ENCODE measurements around the gene COL4A2. TPM values are rescaled to one million over a fixed set of nuclear protein-coding genes. Genes with fewer than 3 reads are reported as not detected.

Gene COL4A2
- total RNA-seq, 4 donors from 2014 or later, result 97.6 to 193 (median 131) TPM

DNA sequence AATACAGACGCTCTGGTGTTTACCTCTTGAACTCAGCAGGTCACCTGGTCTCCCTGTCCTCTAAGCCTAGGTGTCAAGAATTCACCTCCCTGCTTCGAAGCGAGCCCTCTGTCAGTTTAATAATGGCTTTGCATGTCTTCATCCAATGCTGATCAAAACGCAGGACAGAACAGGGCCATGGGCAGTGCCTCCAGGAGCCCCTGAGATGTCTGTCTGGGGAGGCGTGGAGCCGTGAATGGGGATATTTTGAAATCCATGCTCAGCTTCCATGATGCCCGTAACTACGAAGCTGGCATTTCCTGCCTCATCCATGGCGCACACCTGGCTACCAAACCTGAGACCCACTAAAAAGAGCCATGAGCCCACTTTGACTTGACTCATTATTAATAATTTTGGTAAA lies 140.7 kb downstream of the COL4A2 start:
- intact Hi-C loops (cut with DNase I), result loop anchor here (10.0 kb wide), 1 partner anchor 223 kb away; no protein-coding TSS in a partner anchor

DNA sequence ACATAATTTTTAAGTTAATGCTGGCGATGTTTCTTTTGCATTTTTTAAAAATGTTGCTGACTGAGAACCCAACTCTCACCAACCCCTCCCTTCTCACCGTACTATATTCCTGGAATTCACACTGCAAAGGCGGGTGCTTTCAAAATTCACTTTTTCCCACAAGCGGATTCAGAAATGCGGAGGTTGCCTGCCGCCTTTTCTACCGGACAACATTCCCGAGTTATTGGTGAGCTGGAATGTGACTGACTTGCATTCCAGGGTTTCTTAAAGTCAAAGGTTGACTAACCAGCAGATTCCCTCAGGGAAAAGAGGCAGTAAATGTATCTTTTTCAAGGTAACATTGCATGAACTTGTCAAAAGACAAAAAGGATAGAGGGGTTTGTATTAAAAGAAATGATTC lies 141.1 kb downstream of the COL4A2 start:
- H3K36me3 ChIP-seq, result peaks cover 24 to 25% of the 10 kb centered on the region in 2 donors
- no peak for TF ChIP-seq POLR2A (IDR thresholded peaks at IDR 0.05)
- TF ChIP-seq, protein P1, sequence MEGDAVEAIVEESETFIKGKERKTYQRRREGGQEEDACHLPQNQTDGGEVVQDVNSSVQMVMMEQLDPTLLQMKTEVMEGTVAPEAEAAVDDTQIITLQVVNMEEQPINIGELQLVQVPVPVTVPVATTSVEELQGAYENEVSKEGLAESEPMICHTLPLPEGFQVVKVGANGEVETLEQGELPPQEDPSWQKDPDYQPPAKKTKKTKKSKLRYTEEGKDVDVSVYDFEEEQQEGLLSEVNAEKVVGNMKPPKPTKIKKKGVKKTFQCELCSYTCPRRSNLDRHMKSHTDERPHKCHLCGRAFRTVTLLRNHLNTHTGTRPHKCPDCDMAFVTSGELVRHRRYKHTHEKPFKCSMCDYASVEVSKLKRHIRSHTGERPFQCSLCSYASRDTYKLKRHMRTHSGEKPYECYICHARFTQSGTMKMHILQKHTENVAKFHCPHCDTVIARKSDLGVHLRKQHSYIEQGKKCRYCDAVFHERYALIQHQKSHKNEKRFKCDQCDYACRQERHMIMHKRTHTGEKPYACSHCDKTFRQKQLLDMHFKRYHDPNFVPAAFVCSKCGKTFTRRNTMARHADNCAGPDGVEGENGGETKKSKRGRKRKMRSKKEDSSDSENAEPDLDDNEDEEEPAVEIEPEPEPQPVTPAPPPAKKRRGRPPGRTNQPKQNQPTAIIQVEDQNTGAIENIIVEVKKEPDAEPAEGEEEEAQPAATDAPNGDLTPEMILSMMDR (IDR thresholded peaks at IDR 0.05), result no peak
- no peak for DNase-seq
- H3K4me1 ChIP-seq, result peaks cover 3 to 4% of the 10 kb centered on the region in 2 donors
- intact Hi-C loops (cut with DNase I), result loop anchor here (10.0 kb wide), 1 partner anchor 223 kb away; no protein-coding TSS in a partner anchor
- WGBS, 2 donors, result 86 to 89% methylated on average over 8 of the region's 8 CpGs
- H3K4me3 ChIP-seq (replicated peaks in 1 of 3), result no peak overlapping the region
- no peaks in the 10 kb centered on the region for H3K27me3 ChIP-seq
- H3K27ac ChIP-seq, result no peak overlapping the region
- no peaks in the 10 kb centered on the region for H3K9me3 ChIP-seq

More for the DNA sequence above, 140.7 kb downstream of the COL4A2 start:
- Histone ChIP-seq H3K27ac (no peak overlapping the region), H3K27me3 (no peaks in the 10 kb centered on the region), H3K9me3 (no peaks in the 10 kb centered on the region), H3K4me1 (peaks cover 3 to 4% of the 10 kb centered on the region in 2 donors), H3K36me3 (peaks cover 24 to 25% of the 10 kb centered on the region in 2 donors), H3K4me3 (replicated peaks in 1 of 3) (no peak overlapping the region)
- WGBS, 2 donors, result 84 to 87% methylated on average over 9 of the region's 9 CpGs
- TF ChIP-seq POLR2A (IDR thresholded peaks at IDR 0.05), result no peak
- TF ChIP-seq, protein P1 (IDR thresholded peaks at IDR 0.05), result no peak
- no peak for DNase-seq

DNA sequence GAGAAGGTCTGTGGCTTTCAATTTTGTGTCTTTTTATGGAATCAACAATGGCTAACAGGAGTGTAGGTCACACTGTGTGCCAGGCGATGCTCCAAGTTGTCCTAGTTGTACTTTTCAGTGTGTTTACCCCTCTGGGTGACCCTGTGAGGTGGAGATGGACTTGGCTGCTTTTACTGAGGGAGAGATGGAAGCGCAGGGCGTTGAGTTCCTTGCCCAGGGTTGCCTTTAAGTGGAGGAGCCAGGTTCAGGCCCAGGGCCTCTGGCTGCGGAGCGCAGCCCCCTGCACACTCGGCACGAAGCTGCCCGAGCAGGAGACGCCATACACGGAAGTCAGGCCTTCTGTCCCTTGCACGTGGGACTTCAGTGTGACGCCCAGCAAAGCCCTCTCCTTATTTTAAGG lies 141.6 kb downstream of the COL4A2 start:
- Histone ChIP-seq H3K27me3 (no peaks in the 10 kb centered on the region), H3K9me3 (no peaks in the 10 kb centered on the region), H3K4me1 (peaks cover 3 to 4% of the 10 kb centered on the region in 2 donors), H3K36me3 (peaks cover 24 to 25% of the 10 kb centered on the region in 2 donors), H3K27ac (no peak overlapping the region), H3K4me3 (replicated peaks in 1 of 3) (no peak overlapping the region)
- WGBS, 2 donors, result 93% methylated on average over 12 of the region's 12 CpGs
- intact Hi-C loops (cut with DNase I), result loop anchor here (10.0 kb wide), 1 partner anchor 224 kb away; no protein-coding TSS in a partner anchor
- no peak for DNase-seq
- TF ChIP-seq, protein P1 (IDR thresholded peaks at IDR 0.05), result no peak
- TF ChIP-seq POLR2A (IDR thresholded peaks at IDR 0.05), result no peak

DNA sequence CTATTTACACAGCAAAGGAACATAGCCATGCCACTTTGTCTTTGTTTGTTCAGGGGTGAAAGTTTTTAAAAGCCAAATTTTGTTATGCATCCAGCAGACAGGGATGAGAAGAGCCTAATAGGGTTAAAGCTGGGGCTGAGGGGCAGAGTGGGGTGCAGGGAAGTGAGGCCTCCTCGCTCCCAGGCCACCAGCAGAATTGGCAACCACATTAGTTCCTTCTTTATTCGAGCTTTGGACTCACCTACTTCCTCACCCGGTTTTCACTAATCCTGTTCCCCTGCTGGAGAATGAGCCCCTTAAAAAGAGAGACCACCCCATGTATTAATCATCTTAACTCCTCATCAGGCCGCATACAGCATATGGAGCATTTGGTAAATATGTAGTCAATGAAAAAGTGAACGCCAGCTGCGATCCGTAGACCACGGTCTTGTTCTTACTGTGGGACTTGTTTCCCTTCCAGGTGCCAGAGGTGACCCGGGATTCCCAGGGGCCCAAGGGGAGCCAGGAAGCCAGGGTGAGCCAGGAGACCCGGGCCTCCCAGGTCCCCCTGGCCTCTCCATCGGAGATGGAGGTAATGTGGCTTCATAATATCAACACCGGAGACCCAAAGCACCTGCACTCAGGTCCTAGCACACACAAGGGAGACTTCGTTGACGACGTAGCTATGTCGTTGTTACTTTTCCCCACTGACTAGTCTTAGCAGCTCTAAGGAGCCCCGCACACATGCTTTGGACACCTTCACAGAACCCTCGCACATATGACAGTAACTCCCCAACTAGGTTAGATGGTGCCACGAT lies 142.3 kb downstream of the COL4A2 start:
- Histone ChIP-seq H3K36me3 (peaks cover 24 to 31% of the 10 kb centered on the region in 2 donors), H3K27me3 (no peaks in the 10 kb centered on the region), H3K27ac (no peak overlapping the region), H3K9me3 (no peaks in the 10 kb centered on the region), H3K4me1 (no peaks in the 10 kb centered on the region), H3K4me3 (replicated peaks in 1 of 3) (no peak overlapping the region)
- intact Hi-C loops (cut with DNase I), result loop anchor here (10.0 kb wide), 1 partner anchor 225 kb away; no protein-coding TSS in a partner anchor
- WGBS, 2 donors, result 85 to 88% methylated on average over 19 of the region's 19 CpGs
- TF ChIP-seq, protein P1 (IDR thresholded peaks at IDR 0.05), result no peak
- DNase-seq, result no peak
